ENCODE data around the gene FRRS1L. TPM values are rescaled to one million over a fixed set of nuclear protein-coding genes. Genes with fewer than 3 reads are reported as not detected.
"Not testable (repeated sequence)": the region's sequence is repeated elsewhere in the genome, so short reads cannot be mapped to it uniquely, and the experiment has no call there.

The FRRS1L gene
- total RNA-seq, 1 donor from 2014 or later = 4.4 TPM

GRCh38 chr9:109138421-109138820 lies 28.6 kb downstream of the FRRS1L start:
- H3K9me3 Mint-ChIP-seq (ENCODE audit: unreplicated experiment) = no peaks in the 10 kb centered on the region
- DNase-seq = no peak
- H3K27me3 Mint-ChIP-seq (ENCODE audit: unreplicated experiment) = no peaks in the 10 kb centered on the region
- H3K27ac Mint-ChIP-seq (ENCODE audit: unreplicated experiment) = no peak overlapping the region
- H3K4me1 Mint-ChIP-seq (ENCODE audit: low read depth, unreplicated experiment) = no peaks in the 10 kb centered on the region
- TF ChIP-seq, protein P1, sequence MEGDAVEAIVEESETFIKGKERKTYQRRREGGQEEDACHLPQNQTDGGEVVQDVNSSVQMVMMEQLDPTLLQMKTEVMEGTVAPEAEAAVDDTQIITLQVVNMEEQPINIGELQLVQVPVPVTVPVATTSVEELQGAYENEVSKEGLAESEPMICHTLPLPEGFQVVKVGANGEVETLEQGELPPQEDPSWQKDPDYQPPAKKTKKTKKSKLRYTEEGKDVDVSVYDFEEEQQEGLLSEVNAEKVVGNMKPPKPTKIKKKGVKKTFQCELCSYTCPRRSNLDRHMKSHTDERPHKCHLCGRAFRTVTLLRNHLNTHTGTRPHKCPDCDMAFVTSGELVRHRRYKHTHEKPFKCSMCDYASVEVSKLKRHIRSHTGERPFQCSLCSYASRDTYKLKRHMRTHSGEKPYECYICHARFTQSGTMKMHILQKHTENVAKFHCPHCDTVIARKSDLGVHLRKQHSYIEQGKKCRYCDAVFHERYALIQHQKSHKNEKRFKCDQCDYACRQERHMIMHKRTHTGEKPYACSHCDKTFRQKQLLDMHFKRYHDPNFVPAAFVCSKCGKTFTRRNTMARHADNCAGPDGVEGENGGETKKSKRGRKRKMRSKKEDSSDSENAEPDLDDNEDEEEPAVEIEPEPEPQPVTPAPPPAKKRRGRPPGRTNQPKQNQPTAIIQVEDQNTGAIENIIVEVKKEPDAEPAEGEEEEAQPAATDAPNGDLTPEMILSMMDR (IDR thresholded peaks at IDR 0.05; ENCODE audit: partially characterized antibody, unreplicated experiment) = no peak
- no peak overlapping the region for H3K4me3 Mint-ChIP-seq (ENCODE audit: unreplicated experiment)
- H3K36me3 Mint-ChIP-seq (ENCODE audit: unreplicated experiment) = no peaks in the 10 kb centered on the region

GRCh38 chr9:109134167-109134578 lies 32.9 kb downstream of the FRRS1L start:
- Mint-ChIP-seq H3K36me3 (ENCODE audit: unreplicated experiment) (no peaks in the 10 kb centered on the region), H3K27me3 (ENCODE audit: unreplicated experiment) (no peaks in the 10 kb centered on the region), H3K27ac (ENCODE audit: unreplicated experiment) (no peak overlapping the region), H3K9me3 (ENCODE audit: unreplicated experiment) (no peaks in the 10 kb centered on the region), H3K4me1 (ENCODE audit: low read depth, unreplicated experiment) (no peaks in the 10 kb centered on the region), H3K4me3 (ENCODE audit: unreplicated experiment) (no peak overlapping the region)
- no peak for DNase-seq
- TF ChIP-seq, protein P1 (IDR thresholded peaks at IDR 0.05; ENCODE audit: partially characterized antibody, unreplicated experiment) = no peak

- TF ChIP-seq, protein P1 (IDR thresholded peaks at IDR 0.05; ENCODE audit: partially characterized antibody, unreplicated experiment) = no peak
- no peaks in the 10 kb centered on the region for H3K9me3 Mint-ChIP-seq (ENCODE audit: unreplicated experiment)
- H3K27ac Mint-ChIP-seq (ENCODE audit: unreplicated experiment) = no peak overlapping the region
- H3K4me3 Mint-ChIP-seq (ENCODE audit: unreplicated experiment) = no peak overlapping the region
- no peak for DNase-seq
- H3K4me1 Mint-ChIP-seq (ENCODE audit: low read depth, unreplicated experiment) = no peaks in the 10 kb centered on the region
- H3K36me3 Mint-ChIP-seq (ENCODE audit: unreplicated experiment) = no peaks in the 10 kb centered on the region
- H3K27me3 Mint-ChIP-seq (ENCODE audit: unreplicated experiment) = no peaks in the 10 kb centered on the region
These were observed 33.5 kb downstream of the FRRS1L start for GRCh38 chr9:109133533-109133932.

GRCh38 chr9:109132567-109133021 lies 34.5 kb downstream of the FRRS1L start:
- no peak overlapping the region for H3K4me3 Mint-ChIP-seq (ENCODE audit: unreplicated experiment)
- no peaks in the 10 kb centered on the region for H3K9me3 Mint-ChIP-seq (ENCODE audit: unreplicated experiment)
- TF ChIP-seq, protein P1 (IDR thresholded peaks at IDR 0.05; ENCODE audit: partially characterized antibody, unreplicated experiment) = no peak
- H3K27ac Mint-ChIP-seq (ENCODE audit: unreplicated experiment) = no peak overlapping the region
- H3K27me3 Mint-ChIP-seq (ENCODE audit: unreplicated experiment) = no peaks in the 10 kb centered on the region
- H3K4me1 Mint-ChIP-seq (ENCODE audit: low read depth, unreplicated experiment) = no peaks in the 10 kb centered on the region
- no peak for DNase-seq
- H3K36me3 Mint-ChIP-seq (ENCODE audit: unreplicated experiment) = no peaks in the 10 kb centered on the region

DNA sequence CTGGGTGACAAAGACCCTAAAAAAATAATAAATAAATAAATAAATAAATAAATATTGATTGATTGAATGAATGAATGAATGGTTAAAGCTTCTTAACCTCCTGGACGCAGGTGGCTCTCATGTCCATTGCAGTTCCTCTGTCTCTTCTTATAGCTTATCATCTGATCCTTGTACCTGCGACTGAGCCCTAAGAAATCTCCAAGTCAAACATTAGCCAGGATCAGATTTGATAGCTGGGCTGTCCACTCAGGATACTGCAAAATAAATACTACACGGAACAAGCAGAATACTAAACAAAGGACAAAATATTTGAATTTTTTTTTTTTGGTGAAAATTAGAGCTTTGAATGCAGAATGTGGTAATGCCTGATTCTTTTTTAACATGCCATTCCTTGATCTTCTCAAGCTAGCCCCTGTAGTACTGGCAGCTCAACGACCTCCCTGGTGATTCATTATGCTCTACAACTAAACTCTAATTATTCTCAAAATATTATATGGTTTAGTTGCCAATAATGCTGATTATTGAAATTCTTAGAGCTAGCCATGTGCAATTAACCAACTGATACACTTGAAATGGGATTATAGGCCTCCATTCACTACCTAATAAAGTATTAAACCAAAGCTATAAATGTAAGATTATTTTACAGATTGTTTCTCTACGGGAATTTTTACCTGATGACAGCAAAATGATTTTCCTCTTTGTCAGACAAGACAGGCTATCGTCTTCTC lies 37.4 kb downstream of the FRRS1L start:
- Mint-ChIP-seq H3K27ac (ENCODE audit: unreplicated experiment) (no peak overlapping the region), H3K4me3 (ENCODE audit: unreplicated experiment) (no peak overlapping the region), H3K4me1 (ENCODE audit: low read depth, unreplicated experiment) (no peaks in the 10 kb centered on the region), H3K27me3 (ENCODE audit: unreplicated experiment) (peaks cover 2% of the 10 kb centered on the region), H3K9me3 (ENCODE audit: unreplicated experiment) (no peaks in the 10 kb centered on the region), H3K36me3 (ENCODE audit: unreplicated experiment) (no peaks in the 10 kb centered on the region)
- DNase-seq = no peak
- TF ChIP-seq, protein P1 (IDR thresholded peaks at IDR 0.05; ENCODE audit: partially characterized antibody, unreplicated experiment) = no peak

GRCh38 chr9:109126671-109127070 lies 40.4 kb downstream of the FRRS1L start:
- not testable (repeated sequence) for H3K4me1 Mint-ChIP-seq (ENCODE audit: low read depth, unreplicated experiment); DNase-seq

More at GRCh38 chr9:109126671-109127070, 40.4 kb downstream of the FRRS1L start:
- not testable (repeated sequence) for H3K36me3 Mint-ChIP-seq (ENCODE audit: unreplicated experiment); H3K27me3 Mint-ChIP-seq (ENCODE audit: unreplicated experiment); H3K27ac Mint-ChIP-seq (ENCODE audit: unreplicated experiment); H3K9me3 Mint-ChIP-seq (ENCODE audit: unreplicated experiment); H3K4me3 Mint-ChIP-seq (ENCODE audit: unreplicated experiment)

All from glutamatergic neuron (in vitro differentiated cells).